Activated CD4-positive, CD25-positive, alpha-beta regulatory T cell treated with anti-CD3 and anti-CD28 coated beads, Interleukin-2, amount 50 U/mL, for 24 hours (primary cell): ENCODE results near the gene TGFBRAP1.
"Not testable (repeated sequence)": the region's sequence is repeated elsewhere in the genome, so short reads cannot be mapped to it uniquely, and the experiment has no call there.

Experiments used
- ATAC-seq, 2 donors: fragments of 150-1000 bp; cut with Tn5 transposase; one replicate each; pipeline ENCODE4 v1.10.0; 2021; ENCODE audit warnings: mild to moderate bottlenecking in 1 of 2, moderate library complexity in 1 of 2

The TGFBRAP1 gene

GRCh38 chr2:105272176-105272575 is 57.4 kb downstream of the TGFBRAP1 start:
- no peak for ATAC-seq

- no peak for ATAC-seq
Observed at GRCh38 chr2:105271393-105272045, 58.0 kb downstream of the TGFBRAP1 start.

GRCh38 chr2:105269426-105269825 is 60.1 kb downstream of the TGFBRAP1 start:
- no peak for ATAC-seq

DNA sequence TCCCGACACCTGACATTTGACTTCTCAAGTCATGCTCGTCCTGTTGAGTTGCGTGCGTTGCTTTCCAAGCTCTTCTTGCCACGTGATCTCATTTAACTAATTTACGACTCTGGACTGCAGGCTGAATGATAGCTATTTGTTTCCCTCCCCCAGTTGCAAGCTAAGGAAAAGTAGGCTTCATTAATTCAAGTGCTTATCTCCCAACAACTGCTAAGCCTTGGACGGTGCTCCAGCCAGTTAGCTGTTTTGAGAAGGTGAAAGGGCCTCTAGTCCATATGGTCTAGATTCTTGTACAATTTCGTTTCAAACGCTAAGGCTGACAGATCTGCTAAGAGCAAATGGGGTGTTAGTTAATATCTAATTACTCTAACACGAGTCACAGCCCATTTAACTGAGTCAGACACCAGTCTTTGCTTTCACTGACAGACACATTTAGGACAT is 66.9 kb downstream of the TGFBRAP1 start:
- ATAC-seq: no peak

- ATAC-seq: no peak
Observed at GRCh38 chr2:105261061-105261460, 68.5 kb downstream of the TGFBRAP1 start.

DNA sequence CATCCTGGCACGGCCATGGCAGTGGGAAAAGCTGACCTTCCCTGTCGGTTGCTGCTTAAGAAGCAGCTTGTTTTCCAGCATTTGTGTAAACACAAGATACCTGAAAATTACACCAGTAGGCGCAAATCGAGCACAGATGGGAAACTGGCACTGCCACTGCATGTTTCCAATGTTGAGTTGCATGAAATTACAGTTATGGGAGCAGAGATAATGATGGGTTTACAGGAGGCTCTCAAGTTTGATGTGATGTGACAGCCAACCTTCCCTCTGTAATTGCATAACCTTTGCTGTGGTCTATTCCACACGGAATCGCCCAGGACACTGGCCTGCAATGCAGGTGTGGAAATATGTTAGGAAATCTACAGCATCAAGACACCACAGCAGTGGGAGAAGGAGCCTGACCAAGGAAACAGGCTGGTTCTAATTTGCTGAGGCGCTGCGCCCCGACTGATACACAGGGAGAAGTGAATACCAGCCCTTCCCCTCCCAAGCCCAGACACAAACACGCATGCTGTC is 70.6 kb downstream of the TGFBRAP1 start:
- ATAC-seq: no peak

GRCh38 chr2:105257981-105258380 is 71.6 kb downstream of the TGFBRAP1 start:
- ATAC-seq: no peak

- ATAC-seq: no peak
Observed at GRCh38 chr2:105256431-105257047, 73.0 kb downstream of the TGFBRAP1 start.

- ATAC-seq: no peak
Observed at GRCh38 chr2:105255979-105256378, 73.6 kb downstream of the TGFBRAP1 start.

GRCh38 chr2:105254531-105255210 is 74.9 kb downstream of the TGFBRAP1 start:
- ATAC-seq: no peak

DNA sequence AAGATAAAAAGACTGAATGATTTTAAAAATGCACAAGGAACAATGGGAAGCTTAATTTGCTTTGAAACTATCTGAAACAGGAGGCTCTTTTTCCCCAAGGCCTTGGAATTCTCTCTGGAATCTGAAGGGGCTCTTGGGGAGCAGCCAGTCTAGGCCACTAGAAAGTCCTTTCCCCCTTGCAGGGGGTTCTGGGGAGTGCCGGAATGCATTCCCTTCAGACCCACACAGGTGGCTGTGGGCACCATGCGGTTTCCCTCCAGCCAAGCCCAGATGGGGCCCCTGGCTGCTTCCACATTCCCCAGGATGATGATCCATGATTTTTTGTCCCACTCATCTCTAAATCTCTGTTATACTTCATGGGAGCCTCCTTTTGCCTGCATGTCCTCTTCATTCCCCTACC is 77.3 kb downstream of the TGFBRAP1 start:
- no peak for ATAC-seq

DNA sequence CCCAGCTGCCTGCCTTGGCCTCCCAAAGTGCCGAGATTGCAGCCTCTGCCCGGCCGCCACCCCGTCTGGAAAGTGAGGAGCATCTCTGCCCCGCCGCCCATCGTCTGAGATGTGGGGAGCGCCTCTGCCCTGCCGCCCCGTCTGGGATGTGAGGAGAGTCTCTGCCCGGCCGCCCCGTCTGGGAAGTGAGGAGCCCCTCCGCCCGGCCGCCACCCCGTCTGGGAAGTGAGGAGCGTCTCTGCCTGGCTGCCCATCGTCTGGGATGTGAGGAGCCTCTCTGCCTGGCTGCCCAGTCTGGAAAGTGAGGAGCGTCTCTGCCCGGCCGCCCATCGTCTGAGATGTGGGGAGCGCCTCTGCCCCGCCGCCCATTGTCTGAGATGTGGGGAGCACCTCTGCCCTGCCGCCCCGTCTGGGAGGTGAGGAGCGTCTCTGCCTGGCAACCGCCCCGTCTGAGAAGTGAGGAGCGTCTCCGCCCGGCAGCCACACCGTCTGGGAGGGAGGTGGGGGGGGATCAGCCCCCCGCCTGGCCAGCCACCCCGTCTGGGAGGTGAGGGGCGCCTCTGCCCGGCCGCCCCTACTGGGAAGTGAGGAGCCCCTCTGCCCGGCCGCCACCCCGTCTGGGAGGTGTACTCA is 78.4 kb downstream of the TGFBRAP1 start:
- ATAC-seq: not testable (repeated sequence)

DNA sequence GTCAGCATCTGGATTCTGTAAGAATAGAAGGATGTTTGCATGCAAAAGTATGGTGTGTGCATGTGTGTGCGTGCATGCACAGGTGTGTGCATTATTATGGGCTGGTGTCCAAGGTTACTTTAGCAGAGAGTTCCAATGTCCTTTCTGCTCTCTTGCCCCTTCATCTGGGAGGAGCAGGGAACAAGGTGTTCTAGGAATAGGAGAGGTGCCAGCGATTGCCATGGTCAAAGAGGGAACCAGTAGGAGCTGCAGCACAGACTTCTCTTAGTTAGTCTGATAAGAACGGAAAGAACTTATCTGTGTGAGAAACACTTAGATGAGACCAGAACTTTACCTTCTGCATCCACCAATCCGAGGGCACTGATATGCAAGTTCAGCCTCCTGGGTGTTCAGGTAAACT is 79.6 kb downstream of the TGFBRAP1 start:
- no peak for ATAC-seq

DNA sequence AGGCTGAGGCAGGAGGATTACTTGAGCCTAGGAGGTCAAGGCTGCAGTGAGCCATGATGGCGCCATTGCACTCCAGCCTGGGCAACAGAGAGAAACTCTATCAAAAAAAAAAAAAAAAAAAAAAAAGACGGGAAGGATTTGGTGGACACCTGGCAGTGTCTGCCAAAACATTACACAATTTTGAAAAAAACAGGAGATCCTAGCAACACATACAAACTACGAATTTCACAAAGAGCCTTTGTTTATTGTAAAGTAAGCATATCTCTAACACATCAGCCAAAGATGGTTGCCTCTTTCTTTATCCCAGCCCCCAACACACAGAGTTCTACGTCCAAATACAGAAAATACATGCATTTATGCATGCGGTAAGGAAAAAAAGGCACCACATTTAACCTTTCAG is 80.4 kb downstream of the TGFBRAP1 start:
- ATAC-seq: no peak

DNA sequence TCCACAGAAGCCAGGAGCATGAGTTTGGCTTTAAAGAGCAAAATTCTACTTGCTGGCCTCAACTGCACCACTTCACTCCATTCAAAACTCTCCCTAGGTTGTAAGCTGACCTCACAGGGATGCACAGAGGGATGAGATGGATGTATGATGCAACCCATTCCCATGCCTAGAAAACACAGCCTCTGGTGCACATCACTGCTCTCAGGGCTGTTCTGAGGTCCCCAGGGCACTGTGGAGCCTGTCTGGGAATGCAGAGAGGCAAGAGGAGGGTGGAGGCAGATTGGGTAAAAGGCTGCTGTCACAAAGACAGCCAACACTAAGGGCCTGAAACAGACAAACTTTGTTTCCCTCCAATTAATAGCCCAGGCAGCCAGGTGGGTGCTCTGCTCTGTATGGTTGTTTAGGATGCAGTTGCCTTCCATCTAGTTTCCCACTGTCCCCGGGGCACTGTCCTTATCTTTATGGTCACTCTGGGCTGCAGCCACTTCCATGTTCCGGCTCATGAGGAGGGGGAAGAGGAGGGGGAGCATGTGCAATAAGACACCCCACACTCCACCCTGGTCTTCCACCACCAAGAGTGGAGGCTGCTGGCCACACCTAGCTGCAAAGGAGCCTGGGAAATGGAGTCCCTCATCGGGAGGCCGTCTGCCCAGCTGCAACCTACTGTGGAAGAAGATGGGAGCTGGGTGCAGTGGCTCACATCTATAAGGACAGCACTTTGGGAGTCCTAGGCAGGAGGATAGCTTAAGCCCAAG is 81.0 kb downstream of the TGFBRAP1 start:
- ATAC-seq: no peak

DNA sequence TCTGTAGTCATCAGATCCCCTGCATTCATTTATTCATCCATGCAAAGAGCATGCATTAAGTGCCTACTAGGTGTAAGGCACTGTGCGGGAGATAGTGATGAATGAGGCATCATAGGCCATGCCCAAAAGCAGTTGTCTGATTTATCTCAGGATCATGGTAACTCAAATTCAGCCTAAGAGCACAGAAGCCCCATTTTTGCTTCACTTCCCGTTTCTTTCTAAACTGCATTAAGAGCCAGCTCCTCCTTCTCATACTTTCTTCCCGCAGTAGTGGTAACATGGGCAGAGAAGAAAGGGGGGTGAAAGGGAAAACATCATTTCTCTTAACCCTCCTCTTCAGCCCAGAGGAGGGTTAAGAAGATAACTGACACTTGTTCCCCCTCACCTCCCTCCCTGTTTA is 85.1 kb downstream of the TGFBRAP1 start:
- ATAC-seq: no peak

GRCh38 chr2:105243961-105244360 is 85.6 kb downstream of the TGFBRAP1 start:
- no peak for ATAC-seq

GRCh38 chr2:105242286-105242993 is 87.1 kb downstream of the TGFBRAP1 start:
- ATAC-seq: no peak

DNA sequence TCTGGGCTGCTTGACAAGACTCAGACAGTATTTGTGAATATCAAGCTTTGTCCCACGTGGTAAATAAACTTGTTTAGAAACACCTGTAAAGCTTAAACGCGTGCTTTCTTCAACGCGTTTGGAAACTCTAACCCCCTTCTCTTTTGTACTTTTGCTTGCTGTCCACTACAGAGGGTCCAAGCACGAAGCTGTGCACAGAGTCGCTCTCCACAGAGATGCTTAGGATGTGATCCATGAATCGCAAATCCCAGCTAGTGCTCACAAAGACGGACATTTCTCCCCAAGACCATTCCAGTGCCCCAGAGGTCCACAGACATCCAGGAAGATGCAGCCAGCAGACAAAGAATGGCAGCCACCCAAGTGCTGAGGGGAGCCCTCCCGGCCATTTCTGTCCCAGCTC is 88.1 kb downstream of the TGFBRAP1 start, which contains the start of gene GPR45:
TSS of gene GPR45 (plus strand) at position 301 of the 400 bp plus-strand sequence. CDS start 116 bp downstream, outside the sequence.
- ATAC-seq: no peak

GRCh38 chr2:105239924-105240323 is 89.6 kb downstream of the TGFBRAP1 start:
- ATAC-seq: no peak

DNA sequence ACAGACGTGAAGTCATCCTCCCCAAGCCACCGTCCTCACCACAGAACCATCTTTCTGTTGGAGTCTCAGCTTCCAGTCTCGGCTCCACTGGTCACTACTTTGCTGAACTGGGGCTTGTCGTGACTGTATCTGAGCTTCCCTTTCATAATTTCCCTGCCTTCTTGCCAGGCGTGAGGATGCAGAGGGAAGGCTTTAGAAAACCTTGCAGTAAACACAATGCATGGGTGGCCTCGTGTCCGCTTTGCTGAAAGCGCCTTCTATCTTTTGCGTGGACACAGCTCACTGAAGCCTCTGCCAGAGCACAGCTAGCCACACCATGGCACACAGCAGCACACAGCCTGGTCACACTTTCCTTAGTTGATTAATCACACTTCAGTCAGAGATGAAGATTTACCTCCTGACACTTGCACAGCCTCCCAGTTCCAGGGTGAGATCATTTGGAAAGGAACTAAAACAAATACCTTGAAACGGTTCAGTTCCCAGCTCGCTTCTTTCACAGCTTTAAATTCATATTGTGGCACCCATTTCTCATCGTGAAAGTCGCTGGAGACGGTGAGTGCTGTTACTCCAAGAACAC is 90.8 kb downstream of the TGFBRAP1 start:
- ATAC-seq: no peak
